UCSD-AML1 (cell line): ENCODE results near the gene SLC39A5.

ENCODE experiments used
- DNase-seq: peaks from one replicate; lab custom pipeline; 2025; ENCODE audit not compliant: unreplicated experiment; lab: John Stamatoyannopoulos, UW

SLC39A5 gene

GRCh38 chr12:56212361-56212760 lies 17.5 kb upstream of the SLC39A5 start:
- DNase-seq: no peak

GRCh38 chr12:56213878-56214277 lies 16.0 kb upstream of the SLC39A5 start:
- DNase-seq: no peak

- DNase-seq: no peak
Observed at GRCh38 chr12:56216461-56216860, 13.4 kb upstream of the SLC39A5 start.

GRCh38 chr12:56219840-56220239 lies 10.0 kb upstream of the SLC39A5 start:
- no peak for DNase-seq

- peak; percentile 47 for DNase-seq
Observed at GRCh38 chr12:56220611-56221231, 9.1 kb upstream of the SLC39A5 start.

- peak; percentile 60 for DNase-seq
Observed at GRCh38 chr12:56221232-56221756, 8.6 kb upstream of the SLC39A5 start.

- peak; percentile 96 for DNase-seq
Observed at GRCh38 chr12:56221757-56222530, 7.9 kb upstream of the SLC39A5 start, which contains the start of gene RNF41. TSS of gene RNF41 (minus strand) at chr12:56221922. CDS start at chr12:56214047, 7,875 bp downstream.

- no peak for DNase-seq
Observed at GRCh38 chr12:56222531-56222895, 7.3 kb upstream of the SLC39A5 start.

GRCh38 chr12:56223571-56224101 lies 6.2 kb upstream of the SLC39A5 start:
- DNase-seq: no peak

- DNase-seq: peak; percentile 97
Observed at GRCh38 chr12:56224102-56224701, 5.6 kb upstream of the SLC39A5 start, which contains the start of gene NABP2. TSS of gene NABP2 (plus strand) at chr12:56224342. CDS start at chr12:56224857, 515 bp downstream.

GRCh38 chr12:56224954-56225353 lies 4.9 kb upstream of the SLC39A5 start:
- DNase-seq: no peak

GRCh38 chr12:56229082-56229481 lies 769 bp upstream of the SLC39A5 start:
- DNase-seq: no peak

- no peak for DNase-seq
Observed at GRCh38 chr12:56230432-56231183, 757 bp downstream of the SLC39A5 start.

GRCh38 chr12:56231184-56231582 lies 1.3 kb downstream of the SLC39A5 start:
- DNase-seq: no peak

GRCh38 chr12:56234746-56235436 lies 5.0 kb downstream of the SLC39A5 start:
- DNase-seq: no peak

GRCh38 chr12:56236091-56236490 lies 6.2 kb downstream of the SLC39A5 start:
- DNase-seq: no peak

GRCh38 chr12:56236985-56237384 lies 7.1 kb downstream of the SLC39A5 start:
- DNase-seq: no peak

- no peak for DNase-seq
Observed at GRCh38 chr12:56237552-56237951, 7.7 kb downstream of the SLC39A5 start.

GRCh38 chr12:56241424-56242303 lies 11.8 kb downstream of the SLC39A5 start:
- no peak for DNase-seq
